ENCODE results near the gene PAX8. TPM values are rescaled to one million over a fixed set of nuclear protein-coding genes. Genes with fewer than 3 reads are reported as not detected.

PAX8 gene
- total RNA-seq, 1 donor from 2014 or later: 118 TPM

GRCh38 chr2:113183264-113183663 is 95.5 kb downstream of the PAX8 start:
- DNase-seq (ENCODE audit: low read depth): no peak
- Histone ChIP-seq H3K4me3 (ENCODE audit: low read depth, low read length) (no peak overlapping the region), H3K27me3 (ENCODE audit: control insufficient read depth, insufficient read depth, low read length) (no peaks in the 10 kb centered on the region), H3K36me3 (ENCODE audit: control insufficient read depth, insufficient read depth, low read length) (no peaks in the 10 kb centered on the region)
- TF ChIP-seq CTCF (IDR thresholded peaks at IDR 0.05; ENCODE audit: insufficient read depth, low read length, poor library complexity, severe bottlenecking): no peak

GRCh38 chr2:113182471-113183260 is 96.1 kb downstream of the PAX8 start:
- no peak for TF ChIP-seq CTCF (IDR thresholded peaks at IDR 0.05; ENCODE audit: insufficient read depth, low read length, poor library complexity, severe bottlenecking)
- Histone ChIP-seq H3K36me3 (ENCODE audit: control insufficient read depth, insufficient read depth, low read length) (no peaks in the 10 kb centered on the region), H3K27me3 (ENCODE audit: control insufficient read depth, insufficient read depth, low read length) (no peaks in the 10 kb centered on the region), H3K4me3 (ENCODE audit: low read depth, low read length) (no peak overlapping the region)
- DNase-seq (ENCODE audit: low read depth): no peak

GRCh38 chr2:113181258-113182051 is 97.3 kb downstream of the PAX8 start:
- no peak for DNase-seq (ENCODE audit: low read depth)
- no peak overlapping the region for H3K4me3 ChIP-seq (ENCODE audit: low read depth, low read length)
- H3K27me3 ChIP-seq (ENCODE audit: control insufficient read depth, insufficient read depth, low read length): no peaks in the 10 kb centered on the region
- TF ChIP-seq CTCF (IDR thresholded peaks at IDR 0.05; ENCODE audit: insufficient read depth, low read length, poor library complexity, severe bottlenecking): no peak
- no peaks in the 10 kb centered on the region for H3K36me3 ChIP-seq (ENCODE audit: control insufficient read depth, insufficient read depth, low read length)

GRCh38 chr2:113180131-113180946 is 98.4 kb downstream of the PAX8 start:
- no peaks in the 10 kb centered on the region for H3K27me3 ChIP-seq (ENCODE audit: control insufficient read depth, insufficient read depth, low read length)
- TF ChIP-seq CTCF (IDR thresholded peaks at IDR 0.05; ENCODE audit: insufficient read depth, low read length, poor library complexity, severe bottlenecking): no peak
- no peak for DNase-seq (ENCODE audit: low read depth)
- H3K4me3 ChIP-seq (ENCODE audit: low read depth, low read length): no peak overlapping the region
- H3K36me3 ChIP-seq (ENCODE audit: control insufficient read depth, insufficient read depth, low read length): no peaks in the 10 kb centered on the region

GRCh38 chr2:113179446-113180045 is 99.2 kb downstream of the PAX8 start:
- no peak for DNase-seq (ENCODE audit: low read depth)
- no peaks in the 10 kb centered on the region for H3K36me3 ChIP-seq (ENCODE audit: control insufficient read depth, insufficient read depth, low read length)
- H3K4me3 ChIP-seq (ENCODE audit: low read depth, low read length): no peak overlapping the region
- no peaks in the 10 kb centered on the region for H3K27me3 ChIP-seq (ENCODE audit: control insufficient read depth, insufficient read depth, low read length)
- no peak for TF ChIP-seq CTCF (IDR thresholded peaks at IDR 0.05; ENCODE audit: insufficient read depth, low read length, poor library complexity, severe bottlenecking)

Data from kidney epithelial cell (primary cell).